ENCODE measurements around the gene OCSTAMP.

GRCh38 chr20:46599227-46599987 lies 49.0 kb upstream of the OCSTAMP start:
- no peak for TF ChIP-seq ELF4 (IDR thresholded peaks at IDR 0.05)
- no peak for TF ChIP-seq FOXK2 (IDR thresholded peaks at IDR 0.05)
- TF ChIP-seq FOXA1 (IDR thresholded peaks at IDR 0.05): no peak
- TF ChIP-seq NFRKB (IDR thresholded peaks at IDR 0.05): no peak
- TF ChIP-seq BHLHE40 (IDR thresholded peaks at IDR 0.05; ENCODE audit: borderline replicate concordance): no peak
- no peak for TF ChIP-seq FOXM1 (IDR thresholded peaks at IDR 0.05; ENCODE audit: borderline replicate concordance)
- TF ChIP-seq HDGF (IDR thresholded peaks at IDR 0.05; ENCODE audit: borderline replicate concordance): no peak
- no peak for TF ChIP-seq SP1 (IDR thresholded peaks at IDR 0.05)
- no peak for TF ChIP-seq SUZ12 (IDR thresholded peaks at IDR 0.05)
- TF ChIP-seq, protein P1, sequence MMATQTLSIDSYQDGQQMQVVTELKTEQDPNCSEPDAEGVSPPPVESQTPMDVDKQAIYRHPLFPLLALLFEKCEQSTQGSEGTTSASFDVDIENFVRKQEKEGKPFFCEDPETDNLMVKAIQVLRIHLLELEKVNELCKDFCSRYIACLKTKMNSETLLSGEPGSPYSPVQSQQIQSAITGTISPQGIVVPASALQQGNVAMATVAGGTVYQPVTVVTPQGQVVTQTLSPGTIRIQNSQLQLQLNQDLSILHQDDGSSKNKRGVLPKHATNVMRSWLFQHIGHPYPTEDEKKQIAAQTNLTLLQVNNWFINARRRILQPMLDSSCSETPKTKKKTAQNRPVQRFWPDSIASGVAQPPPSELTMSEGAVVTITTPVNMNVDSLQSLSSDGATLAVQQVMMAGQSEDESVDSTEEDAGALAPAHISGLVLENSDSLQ (IDR thresholded peaks at IDR 0.05): no peak
- TF ChIP-seq LEF1 (IDR thresholded peaks at IDR 0.05; ENCODE audit: borderline replicate concordance): no peak
- TF ChIP-seq L3MBTL2 (conservative IDR thresholded peaks at IDR 0.05): no peak
- TF ChIP-seq ZNF384 (IDR thresholded peaks at IDR 0.05): no peak
- no peak for TF ChIP-seq TARDBP (IDR thresholded peaks at IDR 0.05)
